HG03103 (cell line): ENCODE measurements around the gene OR9Q1.

Experiments
- ATAC-seq: cut with Tn5 transposase; IDR thresholded peaks from one replicate; pipeline ENCODE4 v1.9.1; 2021; ENCODE audit warnings: low read depth; ENCODE audit not compliant: unreplicated experiment

Gene OR9Q1

DNA sequence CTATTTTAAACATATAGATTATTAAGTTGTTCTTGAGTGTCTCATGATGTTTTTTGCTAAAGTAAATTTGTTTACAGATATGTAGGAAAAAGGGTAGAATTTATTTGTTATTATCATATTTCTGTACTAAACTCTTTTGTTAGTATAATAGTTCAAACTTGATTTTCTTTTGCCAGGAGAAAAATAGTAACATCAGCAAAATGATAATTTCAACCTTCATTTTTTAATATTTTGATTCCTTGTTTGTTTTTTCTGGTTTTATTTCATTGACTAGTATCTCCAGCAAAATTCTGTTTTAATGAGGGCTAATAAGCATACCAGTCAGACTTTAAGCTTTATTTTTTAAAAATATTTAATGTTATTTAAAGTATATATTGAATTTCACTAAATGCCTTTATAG, 192.8 kb downstream of the OR9Q1 start:
- no peak for ATAC-seq

- no peak for ATAC-seq
Measured at GRCh38 chr11:58222721-58223120, 199.0 kb downstream of the OR9Q1 start.

- no peak for ATAC-seq
Measured at GRCh38 chr11:58227956-58228615, 204.4 kb downstream of the OR9Q1 start.
